GM23248 (cell line): Measurements from ENCODE around the gene SNX9.

Experiments
- EZH2 ChIP-seq: fragments of 200-600 bp; sonication (generic); IDR thresholded peaks from 2 replicates; pipeline ENCODE4 v1.6.1; 2018; ENCODE audit warnings: antibody characterized with exemption, mild to moderate bottlenecking; ENCODE audit not compliant: insufficient read depth, poor library complexity, severe bottlenecking
- EZH2phosphoT487 ChIP-seq: fragments of 200-600 bp; sonication (generic); IDR thresholded peaks from 2 replicates; pipeline ENCODE4 v1.6.1; 2018; ENCODE audit warnings: antibody characterized with exemption, moderate library complexity, mild to moderate bottlenecking, low read depth; ENCODE audit not compliant: insufficient read depth

DNA sequence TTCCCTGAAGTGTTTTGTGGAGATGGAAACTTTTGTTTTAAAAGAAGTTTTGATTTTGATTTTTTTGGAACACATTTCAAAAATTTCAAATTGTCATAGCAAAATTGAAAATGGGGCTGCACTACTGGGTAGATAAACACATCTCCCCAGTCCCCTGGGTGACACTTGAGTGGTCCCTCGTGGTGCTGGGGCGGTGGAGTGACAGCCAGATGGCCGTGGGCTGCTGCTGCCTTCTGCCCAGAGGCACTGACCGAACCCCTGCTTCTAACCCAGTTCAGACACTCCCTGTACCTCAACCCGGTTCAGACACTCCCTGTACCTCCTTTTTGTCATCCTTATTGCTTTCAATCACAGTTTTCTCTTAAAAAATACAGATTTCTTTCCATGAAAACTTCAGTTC lies 88.7 kb downstream of the SNX9 start:
- TF ChIP-seq EZH2 (no peak), EZH2phosphoT487 (no peak)
